Stimulated activated naive CD8-positive, alpha-beta T cell treated with anti-CD3 and anti-CD28 coated beads, Interleukin-15, Interleukin-2, amounts not matched to agents 100 U/mL and 50 U/mL, for 24 hours (primary cell): ENCODE measurements around the gene CD46.
"Not testable (repeated sequence)": the region's sequence is repeated elsewhere in the genome, so short reads cannot be mapped to it uniquely, and the experiment has no call there.

Experiments
- ATAC-seq: fragments of 150-1000 bp; cut with Tn5 transposase; one replicate; pipeline ENCODE4 v1.10.0; 2021
- DNase-seq: peaks from one replicate; pipeline ENCODE4 v3.0.0; 2021

The CD46 gene

DNA sequence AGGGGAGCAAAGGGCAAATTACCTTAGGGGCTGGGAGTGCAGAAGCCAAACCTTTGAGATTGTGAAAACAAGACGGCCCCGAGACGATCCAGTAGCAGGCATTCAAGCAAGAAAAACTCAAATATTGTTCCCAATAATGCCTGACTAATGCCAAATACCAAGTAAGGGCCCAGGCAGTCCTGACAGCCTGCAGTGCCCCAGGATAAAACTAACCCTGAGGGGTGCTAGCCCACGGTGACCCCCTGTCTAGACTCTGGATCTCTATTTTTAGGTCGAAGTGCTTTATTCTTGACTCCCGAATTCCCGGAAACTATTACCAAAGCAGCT, 428 bp upstream of the CD46 start:
- DNase-seq, ATAC-seq: not testable (repeated sequence)

DNA sequence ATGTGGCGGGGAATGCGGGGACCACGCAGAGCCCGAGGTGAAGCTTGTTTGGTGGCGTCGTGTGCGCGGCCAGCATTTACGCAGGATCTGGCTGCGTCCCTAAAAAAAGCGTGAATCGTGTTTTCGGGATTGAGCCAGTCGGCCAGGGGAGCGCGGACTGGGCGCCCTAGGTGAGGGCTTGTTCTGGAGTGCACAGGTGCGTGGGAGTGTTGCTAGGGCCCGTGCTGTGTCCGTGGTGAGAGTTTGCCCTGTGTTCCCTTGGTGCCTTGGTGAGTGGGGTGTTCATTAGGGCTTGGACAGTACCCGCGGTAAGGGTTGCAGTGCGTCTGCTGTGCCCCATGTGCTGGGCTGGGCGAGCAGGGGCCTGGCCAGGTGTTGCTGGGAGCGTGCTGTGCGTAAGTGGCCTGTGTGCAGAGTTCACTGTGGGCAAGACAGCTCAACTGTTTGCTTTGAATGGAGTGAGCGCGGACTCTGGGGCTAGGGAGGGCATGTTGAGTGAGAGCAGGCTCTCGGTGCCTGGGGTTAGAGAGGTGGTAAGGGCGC, 673 bp downstream of the CD46 start:
- peak; percentile 33 for ATAC-seq
- DNase-seq, result peak; percentile 51

- DNase-seq (no peak), ATAC-seq (no peak)
Observed at GRCh38 chr1:207753611-207754010, 1.8 kb downstream of the CD46 start.

DNA sequence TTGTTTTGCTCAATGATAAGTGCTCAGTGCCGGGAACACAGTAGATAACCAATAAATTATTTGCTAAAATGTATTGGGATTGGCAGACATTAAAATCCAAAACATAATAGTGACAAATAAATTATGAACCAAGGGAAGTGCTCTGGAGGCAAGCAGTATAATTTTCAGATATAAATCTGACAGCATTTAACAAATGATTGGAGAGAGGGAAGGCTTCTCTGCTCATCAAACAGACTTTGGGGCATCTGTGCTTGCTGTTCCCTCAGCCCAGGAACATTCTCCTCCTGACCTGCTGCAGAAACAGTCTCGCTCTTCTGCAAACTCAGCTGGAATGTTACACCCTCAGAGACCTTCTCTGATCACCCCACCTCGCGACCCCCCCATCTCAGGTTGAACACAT, 2.2 kb downstream of the CD46 start:
- no peak for ATAC-seq

GRCh38 chr1:207754974-207755700, 3.3 kb downstream of the CD46 start:
- DNase-seq, result no peak
- ATAC-seq, result no peak

More for the DNA sequence above, 2.2 kb downstream of the CD46 start:
- no peak for DNase-seq

- ATAC-seq (no peak), DNase-seq (no peak)
Observed at GRCh38 chr1:207755846-207756693, 4.2 kb downstream of the CD46 start.

- DNase-seq (no peak), ATAC-seq (no peak)
Observed at GRCh38 chr1:207762622-207763021, 10.8 kb downstream of the CD46 start.

DNA sequence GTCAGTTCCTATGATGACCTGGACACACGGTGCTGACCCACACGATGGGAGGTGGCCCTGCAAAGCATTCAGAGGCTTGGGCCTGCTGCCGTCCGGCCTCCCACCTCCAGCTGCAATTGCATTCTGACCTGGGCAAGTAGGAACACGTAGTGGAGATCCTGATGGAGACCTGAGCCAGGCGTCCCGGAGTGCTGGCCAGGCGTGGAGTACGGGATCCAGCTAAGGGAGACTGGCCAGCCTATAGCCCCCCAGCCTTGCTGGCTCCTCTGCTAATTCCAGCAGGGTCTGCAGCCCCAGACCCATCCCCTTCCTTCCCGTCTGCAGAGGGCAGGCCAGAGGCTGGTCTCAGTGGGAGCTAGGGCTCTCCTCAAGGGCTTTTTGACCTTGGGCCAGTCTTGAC, 11.2 kb downstream of the CD46 start:
- ATAC-seq, result no peak

GRCh38 chr1:207763972-207764371, 12.1 kb downstream of the CD46 start:
- ATAC-seq, result no peak

More for the DNA sequence above, 11.2 kb downstream of the CD46 start:
- no peak for DNase-seq

DNA sequence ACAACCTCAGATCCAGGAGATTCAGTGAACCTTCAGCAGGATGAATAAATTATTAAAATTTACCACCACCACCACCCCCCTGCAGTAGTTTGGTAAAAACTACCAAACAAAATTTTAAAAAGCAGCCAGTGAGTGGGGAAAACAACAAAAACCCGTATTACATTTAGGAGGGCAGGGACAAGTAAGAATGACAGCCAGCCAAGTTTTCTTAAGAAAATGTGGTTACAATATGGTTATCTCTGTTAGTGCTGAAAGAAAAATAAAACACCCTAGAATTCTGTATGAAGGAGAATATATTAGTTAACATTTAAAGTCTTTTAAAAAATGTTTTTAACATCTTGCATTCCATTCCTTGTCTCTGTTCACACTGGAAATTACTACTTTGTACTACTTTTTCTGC, 14.7 kb downstream of the CD46 start:
- DNase-seq (no peak), ATAC-seq (no peak)

More at GRCh38 chr1:207763972-207764371, 12.1 kb downstream of the CD46 start:
- no peak for DNase-seq

GRCh38 chr1:207770514-207770913, 18.7 kb downstream of the CD46 start:
- DNase-seq, ATAC-seq: not testable (repeated sequence)

- DNase-seq, ATAC-seq: not testable (repeated sequence)
Observed at GRCh38 chr1:207776045-207776444, 24.2 kb downstream of the CD46 start.

GRCh38 chr1:207777412-207777811, 25.6 kb downstream of the CD46 start:
- ATAC-seq, DNase-seq: not testable (repeated sequence)

GRCh38 chr1:207779008-207779407, 27.2 kb downstream of the CD46 start:
- DNase-seq, result no peak
- no peak for ATAC-seq

- DNase-seq, result no peak
- ATAC-seq, result no peak
Observed at GRCh38 chr1:207781312-207781711, 29.5 kb downstream of the CD46 start.

DNA sequence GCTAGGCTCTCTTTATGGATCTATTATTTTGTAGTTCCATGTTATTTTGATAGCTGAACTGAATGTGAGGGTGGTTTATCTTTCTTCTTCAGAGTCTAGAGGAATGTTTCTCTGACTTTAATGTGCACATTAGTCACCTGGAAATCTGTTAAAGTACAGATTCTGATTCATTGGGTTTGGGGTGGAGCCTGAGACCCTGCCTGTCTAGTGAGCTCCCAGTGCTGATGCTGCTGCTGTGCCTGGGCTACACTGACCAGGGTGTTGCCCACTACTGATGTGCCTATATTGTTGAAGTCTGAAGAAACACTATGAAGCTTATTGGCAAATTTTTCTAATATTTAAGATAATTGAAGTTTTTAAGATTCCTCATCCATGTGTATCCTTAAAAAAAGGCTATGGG, 35.9 kb downstream of the CD46 start:
- ATAC-seq (no peak), DNase-seq (no peak)

DNA sequence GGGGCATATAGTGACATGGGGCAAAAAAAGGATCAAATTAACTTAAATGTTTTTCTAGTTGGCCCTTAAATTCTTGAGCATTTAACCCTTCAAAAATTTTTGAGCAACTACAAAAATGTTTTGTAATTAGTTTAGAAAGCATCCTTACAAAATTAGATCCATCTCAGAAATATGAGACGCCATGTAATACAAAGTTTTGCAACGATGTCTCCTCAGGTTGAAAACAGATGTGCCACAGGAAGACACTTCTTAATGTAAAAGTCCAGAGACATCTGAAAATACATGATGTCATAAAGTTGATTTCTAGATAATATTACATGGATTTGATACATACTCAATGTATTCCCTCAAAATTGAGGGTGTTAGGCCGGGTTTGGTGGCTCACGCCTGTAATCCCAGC, 37.5 kb downstream of the CD46 start:
- DNase-seq (no peak), ATAC-seq (no peak)

DNA sequence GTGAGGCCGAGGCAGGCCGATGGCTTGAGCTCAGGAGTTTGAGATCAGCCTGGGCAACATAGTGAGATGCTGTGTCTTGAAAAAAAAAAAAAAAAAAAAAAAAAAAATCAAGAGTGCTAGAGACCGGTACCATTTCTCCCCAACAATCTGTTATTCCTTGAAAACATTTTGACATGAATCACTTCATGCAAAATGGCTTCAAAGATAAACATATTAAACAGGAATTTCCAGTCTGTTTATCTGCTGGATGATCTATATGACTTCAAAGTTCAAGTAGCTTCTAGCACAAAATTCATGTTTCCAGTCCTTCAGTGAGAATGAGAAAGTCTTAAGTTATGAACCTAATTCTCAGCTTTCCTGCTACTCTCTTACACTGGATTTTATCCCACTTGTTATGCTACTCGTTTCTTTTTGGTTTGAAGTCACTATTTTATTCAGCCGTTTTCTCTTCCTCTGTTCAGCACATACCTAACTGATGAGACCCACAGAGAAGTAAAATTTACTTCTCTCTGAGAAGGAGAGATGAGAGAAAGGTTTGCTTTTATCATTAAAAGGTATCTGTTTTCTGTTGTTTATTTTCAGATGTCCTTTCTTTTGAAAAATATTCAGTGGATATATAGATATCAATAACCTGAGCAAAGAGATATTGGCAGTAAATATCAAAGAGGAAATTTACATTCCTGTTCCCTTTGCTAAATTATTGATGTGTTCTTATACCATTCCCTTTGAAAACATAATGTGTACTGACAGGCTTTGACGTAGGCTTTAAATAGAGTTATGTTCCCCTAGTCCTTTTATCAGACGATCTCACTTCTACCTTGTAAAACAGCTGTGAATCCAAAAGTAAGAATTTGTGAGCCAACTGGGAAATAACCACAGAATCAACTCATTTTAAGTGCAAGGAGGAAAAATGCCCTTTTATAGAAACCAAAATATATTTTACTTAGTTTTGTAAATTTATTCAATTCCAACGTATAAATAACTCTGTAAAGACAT, 38.2 kb downstream of the CD46 start:
- ATAC-seq, result no peak
- DNase-seq, result no peak

DNA sequence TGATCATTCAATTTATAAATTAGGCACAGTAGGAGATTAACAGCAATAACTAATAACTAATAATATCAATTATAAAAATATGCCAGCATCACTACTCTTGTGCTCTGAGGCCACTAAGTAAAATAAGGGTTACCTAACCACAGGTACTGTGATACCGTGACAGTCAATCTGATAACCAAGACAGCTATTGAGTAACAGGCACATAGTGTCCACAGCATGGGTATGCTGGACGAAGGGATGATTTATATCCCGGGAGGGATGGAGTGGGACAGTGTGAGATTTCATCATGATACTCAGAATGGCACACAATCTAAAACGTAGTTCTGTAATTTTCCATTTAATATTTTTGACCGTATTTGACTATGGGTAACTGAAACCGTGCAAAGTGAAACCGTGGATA, 39.4 kb downstream of the CD46 start:
- ATAC-seq (no peak), DNase-seq (no peak)

- DNase-seq (no peak), ATAC-seq (no peak)
Observed at GRCh38 chr1:207793327-207793726, 41.5 kb downstream of the CD46 start.

DNA sequence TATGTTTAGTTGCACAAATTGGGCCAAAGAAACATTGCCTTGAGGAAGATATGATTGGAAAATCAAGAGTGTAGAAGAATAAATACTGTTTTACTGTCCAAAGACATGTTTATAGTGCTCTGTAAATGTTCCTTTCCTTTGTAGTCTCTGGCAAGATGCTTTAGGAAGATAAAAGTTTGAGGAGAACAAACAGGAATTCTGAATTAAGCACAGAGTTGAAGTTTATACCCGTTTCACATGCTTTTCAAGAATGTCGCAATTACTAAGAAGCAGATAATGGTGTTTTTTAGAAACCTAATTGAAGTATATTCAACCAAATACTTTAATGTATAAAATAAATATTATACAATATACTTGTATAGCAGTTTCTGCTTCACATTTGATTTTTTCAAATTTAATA, 43.0 kb downstream of the CD46 start:
- ATAC-seq, result no peak
- no peak for DNase-seq
